HT1080 (cell line): ENCODE data around the gene ATP9B. TPM values are rescaled to one million over a fixed set of nuclear protein-coding genes. Genes with fewer than 3 reads are reported as not detected.

ENCODE experiments used
- DNase-seq: peaks from one replicate; pipeline ENCODE4 v3.0.0-alpha.2; 2015; ENCODE audit warnings: low read depth
- total RNA-seq: library from RNA; depleted of rRNA; stranded (reverse); fragments of >200 nt; shearing (Covaris generic); gene quantifications from 2 replicates; pipeline ENCODE4 v1.2.3, GENCODE V29; 2014; rRNA removed

Gene ATP9B
- total RNA-seq, 1 experiment from 2014 or later: 9.9 TPM

GRCh38 chr18:79424008-79424565 lies 354.9 kb downstream of the ATP9B start:
- DNase-seq: no peak

GRCh38 chr18:79424880-79425568 lies 355.8 kb downstream of the ATP9B start:
- DNase-seq: no peak

GRCh38 chr18:79425569-79425886 lies 356.3 kb downstream of the ATP9B start:
- no peak for DNase-seq

GRCh38 chr18:79426376-79427300 lies 357.4 kb downstream of the ATP9B start:
- DNase-seq: no peak

GRCh38 chr18:79427368-79428225 lies 358.4 kb downstream of the ATP9B start:
- DNase-seq: no peak

Other genes with a start within 250 kb of the ATP9B start
- not detected in 2 replicates for gene SALL3, start 89.6 kb upstream of the ATP9B start, total RNA-seq